HG03521 (cell line): ENCODE results near the gene LRRC56.

ENCODE experiments used
- ATAC-seq: cut with Tn5 transposase; IDR thresholded peaks from one replicate; pipeline ENCODE4 v1.9.1; 2021; ENCODE audit warnings: mild to moderate bottlenecking, moderate library complexity; ENCODE audit not compliant: unreplicated experiment

The LRRC56 gene

DNA sequence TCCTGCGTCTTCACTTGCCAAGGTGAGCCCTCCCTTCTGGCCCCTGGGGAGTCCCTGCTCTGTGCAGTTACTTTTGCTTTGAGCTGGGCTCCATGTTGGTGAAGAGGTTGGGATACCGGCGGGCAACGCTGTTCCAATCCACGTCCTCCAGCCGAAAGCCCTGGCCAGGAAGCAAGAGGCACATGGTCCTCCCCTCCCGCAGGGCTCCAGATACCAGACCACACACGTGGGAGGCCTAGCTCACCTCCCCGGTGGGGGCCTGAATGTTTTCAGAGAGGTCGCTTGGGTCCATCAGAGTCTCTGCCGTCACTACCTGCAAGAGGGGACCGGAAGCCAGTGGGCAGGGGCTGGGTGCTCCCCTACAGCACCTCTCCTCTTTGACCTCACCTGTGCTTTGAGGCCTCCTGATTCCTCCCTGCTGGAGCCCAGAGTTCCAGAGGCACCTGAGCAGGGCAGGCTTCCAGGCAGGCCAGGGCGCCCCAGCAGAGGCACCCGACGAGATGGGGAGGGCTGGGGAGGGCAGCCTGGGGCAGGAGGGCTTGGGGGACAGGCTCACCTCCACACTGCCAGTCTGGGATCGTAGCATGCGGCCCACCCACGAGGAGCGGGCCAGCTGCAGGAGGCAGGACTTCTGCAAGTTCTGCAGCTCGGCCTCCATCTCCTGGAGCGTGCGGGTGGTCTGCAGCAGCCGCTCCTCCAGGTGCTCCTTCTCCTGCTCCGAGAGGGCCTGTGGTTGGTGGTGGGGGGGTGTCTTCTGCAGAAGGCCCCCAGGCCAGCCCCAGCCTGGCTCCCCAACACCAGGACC is 20.2 kb downstream of the LRRC56 start:
- ATAC-seq = no peak

DNA sequence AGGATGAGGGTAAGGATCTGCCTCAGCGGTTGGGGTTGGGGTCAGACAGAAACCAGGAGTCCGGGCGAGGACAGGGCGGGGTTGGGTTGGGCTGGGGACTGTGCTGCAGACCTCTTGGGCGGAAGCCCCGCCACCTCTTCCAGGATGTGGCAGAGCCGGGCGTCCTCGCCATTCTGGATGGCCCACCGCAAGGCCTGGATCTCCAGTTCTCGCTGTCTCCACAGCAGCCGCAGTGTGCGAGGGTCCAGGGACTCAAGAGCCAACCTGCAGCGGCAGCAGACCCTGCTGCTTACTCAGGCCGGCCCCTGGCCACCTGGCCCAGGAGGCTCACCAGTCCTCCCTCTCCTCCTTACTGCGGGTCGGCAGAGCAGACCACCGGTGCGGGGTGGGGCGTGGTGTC is 21.2 kb downstream of the LRRC56 start:
- no peak for ATAC-seq

GRCh38 chr11:559020-559620 is 21.8 kb downstream of the LRRC56 start:
- ATAC-seq = no peak

- ATAC-seq = no peak
These were observed 22.5 kb downstream of the LRRC56 start for GRCh38 chr11:559712-560304.

- peak; percentile 80 for ATAC-seq
These were observed 23.2 kb downstream of the LRRC56 start, which contains the start of the genes LMNTD2 and RASSF7 for GRCh38 chr11:560305-561147. TSS of gene LMNTD2 (minus strand) at chr11:560738. CDS start at chr11:560716, 22 bp downstream. TSS of gene RASSF7 (plus strand) at chr11:560970. CDS start at chr11:561769, 799 bp downstream.

GRCh38 chr11:561148-562003 is 24.0 kb downstream of the LRRC56 start:
- ATAC-seq = peak; percentile 17

DNA sequence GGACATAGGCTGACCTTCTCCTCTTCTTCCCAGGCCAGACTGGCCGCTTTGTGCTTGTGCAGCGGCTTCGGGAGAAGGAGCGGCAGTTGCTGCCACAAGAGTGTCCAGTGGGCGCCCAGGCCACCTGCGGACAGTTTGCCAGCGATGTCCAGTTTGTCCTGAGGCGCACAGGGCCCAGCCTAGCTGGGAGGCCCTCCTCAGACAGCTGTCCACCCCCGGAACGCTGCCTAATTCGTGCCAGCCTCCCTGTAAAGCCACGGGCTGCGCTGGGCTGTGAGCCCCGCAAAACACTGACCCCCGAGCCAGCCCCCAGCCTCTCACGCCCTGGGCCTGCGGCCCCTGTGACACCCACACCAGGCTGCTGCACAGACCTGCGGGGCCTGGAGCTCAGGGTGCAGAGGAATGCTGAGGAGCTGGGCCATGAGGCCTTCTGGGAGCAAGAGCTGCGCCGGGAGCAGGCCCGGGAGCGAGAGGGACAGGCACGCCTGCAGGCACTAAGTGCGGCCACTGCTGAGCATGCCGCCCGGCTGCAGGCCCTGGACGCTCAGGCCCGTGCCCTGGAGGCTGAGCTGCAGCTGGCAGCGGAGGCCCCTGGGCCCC is 24.8 kb downstream of the LRRC56 start:
- no peak for ATAC-seq

DNA sequence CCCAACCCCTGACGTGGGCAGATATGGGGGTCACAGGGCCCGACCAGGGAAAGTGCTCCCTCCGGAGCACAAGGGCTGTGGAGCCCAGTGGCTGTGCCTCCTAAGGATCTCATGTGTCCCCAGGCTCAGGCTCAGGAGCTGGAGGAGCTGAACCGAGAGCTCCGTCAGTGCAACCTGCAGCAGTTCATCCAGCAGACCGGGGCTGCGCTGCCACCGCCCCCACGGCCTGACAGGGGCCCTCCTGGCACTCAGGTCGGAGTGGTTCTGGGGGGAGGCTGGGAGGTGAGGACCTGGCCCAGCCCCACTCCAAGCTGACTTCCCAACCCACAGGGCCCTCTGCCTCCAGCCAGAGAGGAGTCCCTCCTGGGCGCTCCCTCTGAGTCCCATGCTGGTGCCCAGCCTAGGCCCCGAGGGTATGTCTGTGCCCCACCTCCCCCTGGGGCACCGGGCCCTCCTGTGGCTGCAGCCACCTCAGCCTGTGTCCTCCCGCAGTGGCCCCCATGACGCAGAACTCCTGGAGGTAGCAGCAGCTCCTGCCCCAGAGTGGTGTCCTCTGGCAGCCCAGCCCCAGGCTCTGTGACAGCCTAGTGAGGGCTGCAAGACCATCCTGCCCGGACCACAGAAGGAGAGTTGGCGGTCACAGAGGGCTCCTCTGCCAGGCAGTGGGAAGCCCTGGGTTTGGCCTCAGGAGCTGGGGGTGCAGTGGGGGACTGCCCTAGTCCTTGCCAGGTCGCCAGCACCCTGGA is 25.9 kb downstream of the LRRC56 start:
- ATAC-seq = no peak

DNA sequence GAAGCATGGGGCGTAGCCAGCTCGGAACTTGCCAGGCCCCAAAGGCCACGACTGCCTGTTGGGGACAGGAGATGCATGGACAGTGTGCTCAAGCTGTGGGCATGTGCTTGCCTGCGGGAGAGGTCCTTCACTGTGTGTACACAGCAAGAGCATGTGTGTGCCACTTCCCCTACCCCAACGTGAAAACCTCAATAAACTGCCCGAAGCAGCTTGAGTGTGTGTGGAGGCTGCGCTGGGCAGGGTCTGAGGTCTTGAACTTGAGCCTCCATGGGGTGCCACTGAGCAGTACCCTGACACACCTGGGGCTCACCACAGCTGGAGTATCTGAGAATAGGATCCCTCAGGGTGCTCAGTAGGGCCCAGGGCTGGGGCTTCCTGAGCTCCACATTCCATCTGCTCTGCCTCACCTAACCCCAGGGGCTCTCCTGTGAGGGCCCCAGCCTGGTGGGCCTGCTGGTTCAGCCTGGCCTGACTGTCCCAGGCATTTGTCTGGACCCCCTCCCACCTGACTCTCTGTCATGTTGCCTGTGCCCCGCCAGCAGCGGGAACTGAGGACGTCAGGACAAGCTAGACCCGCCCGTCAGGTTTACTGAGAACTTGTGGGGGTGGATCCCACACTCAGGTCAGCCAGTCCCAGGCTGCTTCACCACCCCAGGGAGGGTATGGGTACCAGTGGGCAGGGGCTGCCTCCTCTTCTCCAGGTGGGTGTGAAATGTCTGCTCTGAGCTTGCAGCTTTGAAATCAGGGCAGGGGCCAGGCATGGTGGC is 26.7 kb downstream of the LRRC56 start:
- no peak for ATAC-seq

DNA sequence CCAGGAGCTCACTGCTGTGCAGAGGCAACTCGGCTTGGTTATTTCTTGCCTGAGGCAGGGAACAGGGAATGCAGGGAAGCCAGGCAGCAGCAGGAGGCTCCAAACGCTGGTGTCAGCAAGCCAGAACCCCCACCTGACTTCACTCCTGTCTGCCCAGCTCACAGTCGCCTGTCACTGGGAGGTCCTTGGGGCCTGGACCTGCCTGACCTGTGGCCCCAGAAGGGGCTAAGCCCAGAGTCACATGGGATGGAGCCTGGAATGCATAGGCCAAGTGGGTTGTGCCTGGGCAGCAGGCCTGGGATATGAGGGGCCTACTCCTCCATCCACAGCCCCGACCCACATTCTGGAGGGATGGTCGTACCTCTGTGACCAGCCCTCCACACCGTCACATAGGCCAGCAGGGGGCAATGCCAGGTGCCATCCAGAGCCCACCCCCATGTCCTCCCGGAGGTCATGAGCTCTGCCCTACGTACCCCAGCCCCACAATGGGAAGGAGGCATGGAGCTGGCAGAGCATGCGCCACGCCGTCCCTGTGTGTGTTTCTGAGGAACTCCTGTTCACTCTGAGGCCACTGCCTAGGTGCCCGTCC is 28.7 kb downstream of the LRRC56 start:
- no peak for ATAC-seq

DNA sequence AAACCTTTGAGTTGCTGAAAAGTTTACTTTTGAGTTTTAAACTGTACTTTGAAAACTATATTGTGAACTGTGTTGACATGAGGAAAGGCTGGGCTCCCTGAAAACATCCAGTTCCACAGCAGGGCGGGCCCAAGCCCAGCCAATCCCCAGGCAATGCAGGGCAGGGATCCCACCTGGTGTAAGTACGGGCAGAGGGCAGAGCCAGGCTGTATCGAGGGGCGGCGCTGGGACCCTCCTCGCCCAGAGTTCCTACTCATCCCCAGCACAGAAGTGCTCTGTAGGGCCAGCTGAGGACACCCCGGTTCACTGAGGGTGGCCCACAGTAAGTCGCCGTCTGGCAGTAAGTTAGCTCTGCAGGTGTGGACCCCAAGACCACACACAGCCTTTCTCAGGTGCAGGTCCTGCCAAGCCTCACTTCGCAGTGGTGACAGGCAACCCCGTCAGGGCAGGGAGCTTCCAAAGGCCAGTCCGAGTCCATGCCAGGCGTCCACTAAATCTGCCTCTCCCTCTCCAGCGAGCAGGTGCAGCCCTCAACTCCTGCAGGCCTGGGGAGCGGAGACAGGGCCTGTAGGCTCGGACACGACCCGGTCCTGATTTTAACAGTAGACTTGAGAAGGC is 29.8 kb downstream of the LRRC56 start:
- no peak for ATAC-seq

- no peak for ATAC-seq
These were observed 30.4 kb downstream of the LRRC56 start for GRCh38 chr11:567629-568292.

DNA sequence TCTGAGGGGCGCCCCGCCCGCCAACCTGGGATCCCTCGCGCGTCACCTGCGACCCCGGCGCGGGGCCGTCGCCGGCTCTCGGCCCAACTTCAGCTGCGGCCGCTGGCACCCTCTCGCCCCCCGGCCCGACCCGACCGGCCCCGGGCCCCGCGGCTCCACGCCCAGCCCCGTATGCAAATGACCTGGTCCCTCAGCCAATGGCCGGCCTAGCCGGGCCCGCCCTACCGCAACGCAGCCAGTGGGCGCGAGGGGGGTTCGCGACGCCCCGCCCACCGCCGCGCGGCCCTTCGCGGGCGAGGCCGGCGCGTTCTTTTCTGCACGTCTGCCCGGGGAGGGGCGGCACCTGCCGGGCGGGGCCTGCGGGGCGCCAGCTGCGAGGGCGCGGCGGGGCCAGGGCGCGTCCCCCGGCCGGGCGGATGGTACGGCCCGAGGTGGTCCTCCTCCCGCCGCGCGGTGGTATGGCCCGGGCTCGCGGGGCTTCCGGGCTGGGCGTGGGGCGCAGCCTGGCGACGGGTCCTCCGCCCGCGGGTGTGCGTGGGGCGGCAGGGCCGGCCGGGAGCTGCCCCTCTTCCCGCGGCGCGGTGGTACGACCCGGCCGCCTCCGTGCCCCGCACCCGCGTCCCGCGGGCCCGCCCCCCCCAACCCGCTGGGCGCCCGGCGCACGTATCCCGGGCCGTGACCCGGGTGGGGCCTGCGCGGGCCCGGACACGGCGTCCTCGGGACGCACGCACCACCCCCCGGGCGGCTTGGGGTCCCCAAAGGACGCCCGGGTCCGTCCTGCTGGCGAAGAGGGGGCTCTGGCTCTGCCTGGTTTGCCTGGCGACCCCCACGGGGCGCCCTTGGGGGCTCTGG is 31.2 kb downstream of the LRRC56 start:
- ATAC-seq = peak; percentile 83

DNA sequence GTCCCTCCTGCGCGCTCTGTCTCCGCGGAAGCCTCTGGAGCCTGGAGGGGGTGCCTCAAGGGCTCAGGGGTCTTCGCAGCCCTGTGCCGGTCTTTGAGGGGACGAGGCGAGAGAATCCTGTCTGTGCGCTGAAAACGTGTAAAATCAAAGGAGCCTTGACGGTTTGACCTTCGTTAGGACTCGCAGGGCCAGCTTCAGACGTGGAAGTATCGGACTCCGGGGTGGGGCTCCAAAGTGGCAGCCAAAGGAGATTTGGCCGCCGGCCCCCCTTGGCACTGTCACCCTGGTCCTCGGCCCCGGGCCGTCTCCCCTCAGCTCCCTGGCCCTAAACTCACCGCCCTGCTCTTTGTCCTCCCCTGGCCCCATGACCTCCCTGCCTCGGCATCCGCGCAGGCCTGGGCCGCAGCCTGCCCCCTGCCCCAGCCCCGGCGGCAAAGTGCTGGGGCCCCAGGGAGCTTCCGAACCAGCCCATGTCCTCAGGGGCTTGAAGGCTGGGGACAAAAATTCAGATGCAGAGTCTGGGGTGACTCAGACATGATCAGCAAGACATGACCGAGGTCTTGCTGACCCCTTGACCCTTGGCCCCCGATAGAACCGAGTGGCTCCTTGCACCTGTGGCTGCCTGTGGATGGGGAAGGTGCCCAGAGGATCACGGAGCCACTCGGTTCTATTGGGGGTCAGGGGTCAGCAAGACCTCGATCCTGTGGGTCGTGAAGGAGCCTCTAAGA is 32.0 kb downstream of the LRRC56 start:
- no peak for ATAC-seq

DNA sequence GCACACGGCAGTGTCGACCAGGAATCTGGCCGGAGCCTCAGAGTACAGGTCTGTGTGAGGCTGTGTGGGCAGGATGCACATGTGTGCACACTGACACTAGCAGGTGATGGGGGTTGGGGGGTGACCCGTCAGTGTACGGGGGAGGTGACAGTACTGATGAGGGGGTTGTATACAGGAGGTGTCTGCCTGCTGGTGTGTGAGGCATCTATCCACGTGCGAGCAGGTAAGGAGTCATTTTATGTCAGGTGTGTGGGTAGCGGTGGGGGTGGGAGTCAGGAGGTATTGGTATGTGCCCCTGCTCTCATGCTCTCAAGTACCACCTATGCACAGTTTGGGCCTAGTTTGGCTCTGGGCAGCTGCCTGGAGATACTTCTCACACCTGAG is 34.5 kb downstream of the LRRC56 start:
- ATAC-seq = no peak
